AG08395 (cell line): ENCODE measurements around the gene CRX.
"Not testable (repeated sequence)": the region's sequence is repeated elsewhere in the genome, so short reads cannot be mapped to it uniquely, and the experiment has no call there.

Experiments used
- DNase-seq: peaks from one replicate; pipeline ENCODE4 v3.0.0; 2012; ENCODE audit warnings: mixed read lengths, low spot score

The CRX gene

DNA sequence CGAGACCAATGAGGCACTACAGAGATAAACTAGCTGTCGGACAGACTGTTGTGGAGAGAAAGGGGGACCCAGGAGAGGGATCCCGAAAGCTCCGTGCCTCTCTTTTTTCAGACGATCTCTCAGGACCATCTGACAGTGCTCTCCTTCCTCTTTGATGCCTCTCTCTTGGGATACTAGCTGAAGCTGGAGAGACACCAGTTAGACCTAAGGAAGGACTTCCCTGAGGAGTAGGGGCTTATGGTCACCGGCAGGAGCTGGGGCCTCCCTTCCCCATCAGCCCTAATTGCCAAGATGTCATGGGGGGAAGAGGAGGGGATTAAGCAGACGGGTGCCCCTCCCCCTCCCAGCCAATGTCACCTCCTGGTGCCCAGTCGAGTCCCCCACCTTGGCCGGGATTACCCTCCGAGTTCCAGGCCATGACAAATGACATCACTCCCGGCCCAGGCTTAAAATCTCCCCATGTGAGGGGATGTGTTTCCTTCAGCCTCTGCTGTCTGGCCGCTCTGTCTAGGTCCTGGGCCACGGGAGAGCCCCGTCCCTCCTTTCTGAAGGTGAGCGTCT lies at the start of gene CRX:
Gene CRX, plus strand, starts transcription at position 478 of the 561 bp plus-strand sequence. CDS start 12,507 bp downstream, outside the sequence.
- DNase-seq: no peak

DNA sequence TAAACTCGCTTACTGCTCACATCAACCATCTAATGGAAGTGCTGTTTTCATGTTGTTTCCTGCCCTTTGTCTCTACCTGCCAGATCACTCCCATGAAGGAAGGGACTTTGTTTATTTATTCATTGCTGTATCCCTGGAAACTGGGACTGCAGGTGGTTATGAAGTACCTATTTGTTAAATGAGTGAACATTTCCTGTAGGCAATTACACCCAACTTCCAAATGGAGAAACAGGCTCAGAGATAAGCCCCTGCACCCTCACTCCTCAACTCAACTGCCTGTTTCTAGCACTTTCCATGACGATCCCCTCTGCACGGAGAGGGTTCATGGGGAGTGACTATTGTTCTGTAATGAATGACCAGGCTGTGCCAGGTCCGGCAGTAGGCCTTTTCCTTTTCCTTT lies 45.2 kb upstream of the CRX start:
- no peak for DNase-seq

DNA sequence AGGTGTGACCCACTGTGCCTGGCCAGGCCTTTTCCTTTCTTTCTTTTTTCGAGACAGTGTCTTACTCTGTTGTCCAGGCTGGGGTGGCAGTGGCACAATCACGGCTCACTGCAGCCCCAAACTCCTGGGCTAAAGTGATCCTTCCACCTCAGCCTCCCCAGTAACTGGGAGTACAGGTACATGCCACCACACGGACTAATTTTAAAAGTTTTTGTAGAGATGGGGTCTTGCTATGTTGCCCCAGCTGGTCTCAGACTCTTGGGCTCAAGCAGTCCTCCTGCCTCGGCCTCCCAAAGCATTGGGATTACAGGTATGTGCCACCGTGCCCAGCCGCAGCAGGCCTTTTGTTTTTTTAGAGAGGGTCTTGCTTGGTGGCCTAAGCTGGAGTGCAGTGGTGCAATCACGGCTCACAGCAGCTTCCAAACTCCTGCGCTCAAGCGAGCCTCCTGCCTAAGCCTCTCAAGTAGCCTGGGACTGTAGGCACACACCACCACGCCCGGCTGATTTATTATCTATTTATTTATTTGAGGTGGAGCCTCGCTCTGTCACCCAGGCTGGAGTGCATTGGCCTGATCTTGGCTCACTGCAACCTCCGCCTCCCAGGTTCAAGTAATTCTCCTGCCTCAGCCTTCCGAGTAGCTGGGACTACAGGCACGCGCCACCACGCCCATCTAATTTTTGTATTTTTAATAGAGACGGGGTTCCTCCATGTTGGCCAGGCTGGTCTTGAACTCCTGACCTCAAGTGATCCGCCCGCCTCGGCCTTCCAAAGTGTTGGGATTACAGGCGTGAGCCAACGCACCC lies 44.3 kb upstream of the CRX start:
- not testable (repeated sequence) for DNase-seq

DNA sequence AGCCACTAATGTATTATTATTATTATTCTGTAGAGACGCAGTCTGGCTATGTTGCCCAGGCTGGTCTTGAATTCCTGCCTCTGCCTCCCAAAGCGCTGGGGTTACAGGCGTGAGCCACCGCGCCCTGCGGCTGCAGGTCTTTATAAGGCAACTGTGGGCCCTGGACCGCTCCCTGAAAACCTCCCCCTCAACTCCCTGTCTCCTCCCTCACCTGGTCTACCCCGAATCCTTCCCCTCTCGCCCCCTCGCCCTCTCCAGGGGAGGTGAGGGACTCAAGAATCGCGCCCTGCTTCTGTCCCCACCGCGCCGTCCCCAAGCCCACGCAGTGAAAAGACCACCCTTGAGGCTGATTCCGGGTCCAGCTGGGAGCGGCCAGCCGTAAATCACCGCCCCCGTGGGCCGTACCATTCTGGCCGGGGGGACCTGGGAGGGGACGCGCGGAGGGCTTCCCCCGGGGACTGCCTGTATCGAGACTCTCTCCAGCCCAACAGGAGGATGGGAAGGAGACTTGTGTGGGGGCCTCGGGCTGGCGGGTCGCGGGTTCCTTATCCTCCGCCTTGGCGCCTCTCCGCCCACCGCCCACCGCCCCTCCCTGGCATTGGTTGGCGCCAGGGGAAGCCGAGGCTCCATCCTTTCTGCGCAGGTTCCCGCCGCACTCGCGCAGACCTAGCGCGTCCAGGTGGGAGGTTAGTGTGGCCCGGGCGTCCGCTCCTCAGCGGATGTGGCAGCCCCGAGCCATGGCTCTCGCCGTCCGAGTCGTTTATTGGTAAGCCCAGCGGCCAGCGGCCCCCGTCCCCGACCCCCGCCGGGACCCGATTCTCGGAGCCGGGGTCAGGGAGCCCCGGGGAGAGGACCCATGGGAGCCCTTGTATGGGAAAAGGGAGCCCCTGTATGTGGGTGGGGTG lies 43.4 kb upstream of the CRX start, which contains the start of gene SELENOW:
Gene SELENOW, plus strand, starts transcription at position 655 of the 905 bp plus-strand sequence. Its CDS starts 83 bp downstream, at position 738.
- peak; percentile 85 for DNase-seq

DNA sequence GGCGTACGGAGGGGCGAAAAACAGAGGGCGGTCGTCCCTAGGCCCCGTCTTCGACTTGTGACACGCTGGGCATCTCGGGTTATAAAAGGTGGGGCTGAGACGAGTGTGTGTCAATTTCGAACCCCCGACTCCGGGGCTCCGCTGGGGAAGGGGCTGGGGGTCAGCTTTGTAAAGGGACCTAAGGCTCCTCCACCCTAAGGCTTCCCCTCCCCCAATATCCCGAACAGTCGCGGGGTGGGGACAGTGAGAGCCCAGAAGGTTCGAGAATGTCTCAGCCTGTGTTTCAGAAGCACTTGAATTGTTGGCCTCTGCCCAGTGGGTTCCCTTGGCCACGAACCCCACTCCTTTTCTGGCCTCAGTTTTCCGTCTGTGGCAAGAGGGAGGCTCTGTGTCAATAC lies 42.8 kb upstream of the CRX start:
- peak; percentile 40 for DNase-seq

DNA sequence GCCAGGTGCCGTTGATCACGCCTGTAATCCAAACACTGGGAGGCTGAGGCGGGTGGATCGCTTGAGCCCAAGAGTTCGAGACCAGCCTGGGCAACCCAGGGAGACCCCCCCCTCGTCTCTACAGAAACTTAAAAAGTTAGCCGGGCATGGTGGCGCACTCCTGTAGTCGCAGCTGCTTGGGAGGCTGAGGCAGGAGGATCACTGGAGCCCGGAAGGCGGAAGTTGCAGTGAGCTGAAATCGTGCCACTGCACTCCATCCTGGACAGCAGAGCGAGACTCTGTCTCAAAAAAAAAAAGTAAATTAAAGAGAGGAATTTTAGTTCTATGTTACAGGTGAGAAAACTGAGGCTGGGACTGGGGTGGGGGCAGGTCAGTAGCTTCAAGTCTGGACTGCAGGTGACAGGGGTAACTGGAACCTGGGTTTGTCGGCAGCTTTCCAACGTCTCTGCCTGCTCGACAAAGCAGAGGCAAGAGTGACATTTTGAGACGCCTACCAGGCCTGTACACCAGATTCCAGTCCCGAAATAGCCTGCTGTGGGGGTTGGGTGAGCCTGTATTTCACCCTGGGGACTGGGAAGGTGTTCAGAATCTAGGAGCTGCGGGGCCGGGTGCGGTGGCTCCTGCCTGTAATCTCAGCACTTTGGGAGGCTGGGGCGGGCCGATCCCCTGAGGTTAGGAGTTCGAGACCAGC lies 42.1 kb upstream of the CRX start:
- DNase-seq: peak; percentile 41

DNA sequence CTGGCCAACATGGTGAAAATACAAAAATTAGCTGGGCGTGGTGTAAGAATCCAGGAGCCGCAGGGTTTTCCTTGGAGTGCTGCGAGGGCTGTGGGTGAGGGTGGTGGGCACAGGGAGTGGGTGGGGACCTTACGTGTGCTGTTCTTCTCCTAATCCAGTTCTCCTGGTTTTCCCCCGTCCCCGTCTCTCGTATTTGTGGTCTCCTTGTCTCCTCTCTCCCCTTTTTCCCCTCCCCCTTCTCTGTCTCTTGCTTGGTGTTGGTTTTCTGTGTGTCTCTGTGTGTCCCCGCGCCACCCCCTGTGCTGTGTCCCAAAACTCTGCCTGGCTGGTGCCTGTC lies 41.6 kb upstream of the CRX start:
- no peak for DNase-seq

DNA sequence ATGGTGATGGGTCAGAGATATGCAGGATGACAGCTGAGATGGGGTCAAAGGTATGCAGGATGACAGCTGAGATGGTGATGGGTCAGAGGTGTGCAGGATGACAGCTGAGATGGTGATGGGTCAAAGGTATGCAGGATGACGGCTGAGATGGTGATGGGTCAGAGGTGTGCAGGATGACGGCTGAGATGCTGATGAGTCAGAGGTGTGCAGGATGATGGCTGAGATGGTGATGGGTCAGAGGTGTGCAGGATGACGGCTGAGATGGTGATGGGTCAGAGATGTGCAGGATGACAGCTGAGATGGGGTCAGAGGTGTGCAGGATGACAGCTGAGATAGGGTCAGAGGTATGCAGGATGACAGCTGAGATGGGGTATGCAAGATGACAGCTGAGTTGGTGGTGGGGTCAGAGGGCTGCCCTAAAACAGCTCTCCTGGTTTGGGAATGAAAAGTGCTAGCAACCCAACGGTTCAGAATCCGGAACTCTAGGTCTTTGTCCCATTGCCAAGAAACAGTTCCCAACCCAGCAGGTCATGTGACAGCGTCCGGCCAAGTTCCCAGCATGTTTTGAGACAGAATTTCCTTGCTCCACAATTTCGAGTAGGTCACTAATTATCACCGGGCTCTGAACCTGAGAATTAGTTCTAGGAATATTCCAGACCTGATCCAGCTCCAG lies 40.0 kb upstream of the CRX start:
- DNase-seq: peak; percentile 33

DNA sequence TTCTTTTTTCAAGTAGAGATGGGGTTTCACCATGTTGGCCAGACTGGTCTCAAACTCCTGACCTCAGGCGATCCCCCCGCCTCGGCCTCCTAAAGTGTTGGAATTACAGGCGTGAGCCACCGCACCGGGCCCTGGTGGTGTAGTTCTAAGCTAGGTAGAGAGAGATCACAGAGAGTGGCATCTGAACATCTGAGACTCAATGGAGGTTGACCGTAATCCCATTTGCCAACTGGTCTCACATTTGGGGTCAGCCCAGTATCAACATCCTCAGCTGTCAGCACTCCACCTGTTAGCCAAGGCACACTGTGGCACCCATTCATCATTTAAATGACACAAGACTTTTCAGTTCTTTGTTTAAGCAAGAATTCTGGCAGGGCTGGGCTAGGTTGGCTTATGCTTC lies 35.2 kb upstream of the CRX start:
- DNase-seq: no peak

DNA sequence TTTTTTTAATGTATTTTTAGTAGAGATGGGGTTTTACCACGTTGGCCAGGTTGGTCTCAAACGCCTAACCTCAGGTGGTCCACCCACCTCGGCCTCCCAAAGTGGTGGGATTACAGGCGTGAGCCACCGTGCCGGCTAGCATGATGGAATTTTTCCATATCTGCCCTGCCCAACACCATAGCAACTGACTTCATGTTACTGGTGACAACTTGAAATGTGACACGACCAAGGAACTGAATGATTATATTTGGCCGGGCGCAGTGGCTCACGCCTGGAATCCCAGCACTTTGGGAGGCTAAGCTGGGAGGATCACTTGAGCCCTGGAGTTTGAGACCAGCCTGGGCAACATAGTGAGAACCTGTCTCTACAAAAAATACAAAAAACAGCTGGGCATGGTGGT lies 34.4 kb upstream of the CRX start:
- not testable (repeated sequence) for DNase-seq

DNA sequence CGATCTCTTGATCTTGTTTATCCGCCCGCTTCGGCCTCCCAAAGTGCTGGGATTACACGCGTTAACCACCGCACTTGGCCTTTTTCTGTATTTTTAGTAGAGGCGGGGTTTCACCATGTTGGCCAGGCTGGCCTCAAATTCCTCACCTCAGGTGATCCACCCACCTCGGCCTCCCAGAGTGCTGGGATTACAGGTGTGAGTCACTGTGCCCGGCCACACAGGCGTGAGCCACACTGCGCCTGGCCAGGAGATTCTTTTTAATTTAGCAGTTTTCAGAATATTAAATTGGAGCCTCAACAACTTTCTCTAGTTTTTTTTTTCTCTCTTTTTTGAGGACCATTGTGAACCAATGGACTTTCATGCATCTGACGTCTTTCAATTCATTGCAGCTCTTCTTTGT lies 31.9 kb upstream of the CRX start:
- not testable (repeated sequence) for DNase-seq

DNA sequence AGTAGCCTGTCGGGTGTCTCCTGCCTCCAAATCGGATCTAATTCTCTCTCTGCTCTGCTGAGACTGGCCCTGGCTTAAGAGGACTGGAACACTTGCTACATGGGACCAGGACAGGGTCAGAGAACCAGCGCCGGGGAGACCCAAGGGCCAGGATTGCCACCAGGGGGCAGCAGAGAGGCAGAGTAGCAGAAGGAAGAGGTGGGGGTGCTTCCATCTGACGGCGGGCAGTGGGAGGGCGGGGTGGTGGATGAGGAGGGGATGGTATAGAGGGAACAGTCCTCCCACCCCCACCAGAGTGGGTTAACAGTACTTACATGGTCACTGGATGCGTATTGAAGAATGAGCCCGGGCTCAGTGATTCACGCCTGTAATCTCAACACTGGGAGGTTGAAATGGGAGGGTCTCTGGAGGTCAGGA lies 31.3 kb upstream of the CRX start:
- peak; percentile 80 for DNase-seq

DNA sequence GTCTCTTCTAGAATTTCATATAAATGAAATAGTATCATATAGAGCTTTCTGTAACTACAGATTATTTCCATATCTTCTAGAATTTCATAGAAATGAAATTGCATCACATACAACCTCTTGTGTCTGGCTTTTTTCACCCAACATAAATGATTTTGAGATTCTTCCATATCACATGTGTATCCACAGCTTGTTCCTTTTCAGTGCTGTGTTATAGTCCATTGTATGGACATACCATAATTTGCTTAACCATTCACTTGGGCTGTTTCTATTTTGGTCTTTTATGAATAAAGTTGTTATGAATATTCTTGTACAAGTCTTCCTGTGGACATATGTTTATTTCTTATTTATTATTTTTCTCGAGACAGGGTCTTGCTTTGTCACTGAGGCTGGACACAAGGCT lies 29.1 kb upstream of the CRX start:
- DNase-seq: no peak

DNA sequence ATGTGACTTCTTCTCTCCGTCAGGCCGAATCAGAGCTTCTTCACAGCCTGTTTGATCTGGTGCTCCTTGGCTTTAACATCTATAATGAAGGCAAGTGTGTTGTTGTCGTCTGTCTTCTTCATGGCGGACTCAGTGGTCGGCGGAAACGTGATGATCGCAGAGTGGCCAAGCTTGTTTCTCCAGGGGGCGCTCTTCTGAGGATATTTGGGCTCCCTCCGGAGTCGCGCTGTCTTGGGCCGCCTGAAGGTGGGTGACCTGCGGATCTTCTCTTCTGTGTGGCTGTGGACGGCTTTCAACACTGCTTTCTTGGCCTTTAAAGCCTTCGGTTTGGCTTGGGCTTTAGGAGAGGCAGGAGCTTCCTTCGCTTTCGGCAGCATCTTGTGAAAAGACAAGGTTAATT lies 27.2 kb upstream of the CRX start:
- no peak for DNase-seq

DNA sequence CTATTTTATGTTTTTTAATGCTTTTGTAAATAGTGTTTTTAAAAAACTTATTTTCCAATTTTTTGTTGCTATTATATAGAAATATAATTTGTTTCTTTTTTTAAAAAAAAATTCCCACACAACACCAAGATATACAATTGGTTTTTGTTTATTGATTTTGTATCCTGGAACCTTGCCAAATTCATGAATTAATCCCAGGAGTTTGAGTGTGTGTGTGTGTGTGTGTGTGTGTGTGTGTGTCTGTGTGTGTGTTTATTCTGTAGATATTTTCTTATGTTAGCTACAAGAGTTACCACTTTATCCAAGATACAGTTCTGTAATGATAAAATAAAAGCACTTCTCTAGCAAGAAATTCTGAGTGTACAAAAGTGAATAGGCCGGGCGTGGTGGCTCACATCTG lies 25.0 kb upstream of the CRX start:
- DNase-seq: no peak

DNA sequence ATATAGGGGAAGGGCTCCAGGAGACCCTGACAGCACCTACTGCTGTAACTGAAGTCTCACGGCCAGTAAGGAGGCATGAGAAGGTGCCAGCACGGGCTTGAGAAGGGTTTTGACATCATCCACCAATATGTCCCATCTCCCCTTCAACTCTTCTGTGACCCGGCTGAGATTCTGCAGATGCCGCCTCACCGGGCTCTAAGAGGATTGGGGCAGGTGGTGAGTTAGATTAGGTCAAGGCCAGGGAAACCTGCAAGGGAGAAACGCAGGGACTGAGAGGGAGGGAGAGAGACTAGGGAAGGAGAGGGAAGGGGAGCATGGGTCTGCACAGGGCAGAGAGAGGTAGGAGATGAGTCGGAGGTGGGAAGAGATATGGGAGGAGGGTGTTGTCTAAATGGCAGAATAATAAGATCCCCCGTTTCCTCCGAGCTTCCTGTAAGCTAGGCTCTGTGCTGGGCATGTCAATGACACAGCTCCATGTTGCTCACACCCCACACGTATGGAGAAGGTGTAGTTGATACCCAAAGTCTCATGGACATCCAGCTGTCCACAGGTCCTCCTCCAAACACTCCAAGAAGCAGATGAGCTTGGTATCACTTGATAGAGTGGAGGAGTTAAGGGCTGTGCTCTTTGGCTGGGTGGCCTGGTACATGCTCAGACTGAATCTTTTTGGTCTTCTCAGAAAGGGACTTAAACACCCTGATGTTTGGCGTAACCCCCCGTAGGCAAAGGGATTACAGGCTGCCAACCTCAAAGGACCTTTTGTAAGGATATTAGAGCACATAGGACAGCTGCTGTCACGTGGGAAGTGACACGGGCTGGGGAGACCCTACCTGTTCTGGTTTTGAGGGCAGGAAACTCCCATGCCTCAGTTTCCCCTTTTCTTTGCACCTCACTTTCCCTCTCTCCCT lies 23.5 kb upstream of the CRX start:
- DNase-seq: no peak

DNA sequence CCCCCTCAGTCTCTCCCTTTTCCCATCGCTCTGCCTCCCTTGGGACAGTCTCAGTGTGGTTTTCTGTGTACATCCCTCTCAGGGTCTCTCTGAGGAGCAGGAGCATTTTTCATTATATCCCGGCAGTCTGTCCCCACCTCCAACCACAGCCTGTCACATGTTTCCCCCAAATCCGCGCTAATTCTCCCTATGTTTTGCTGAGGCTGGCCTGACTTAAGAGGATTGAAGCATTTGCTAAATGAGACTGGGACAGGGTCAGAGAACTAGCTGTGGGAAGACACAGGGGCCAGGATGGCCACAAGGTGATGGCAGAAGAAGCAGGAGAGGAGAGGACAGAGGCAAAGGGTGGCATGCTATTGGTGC lies 22.9 kb upstream of the CRX start:
- no peak for DNase-seq

DNA sequence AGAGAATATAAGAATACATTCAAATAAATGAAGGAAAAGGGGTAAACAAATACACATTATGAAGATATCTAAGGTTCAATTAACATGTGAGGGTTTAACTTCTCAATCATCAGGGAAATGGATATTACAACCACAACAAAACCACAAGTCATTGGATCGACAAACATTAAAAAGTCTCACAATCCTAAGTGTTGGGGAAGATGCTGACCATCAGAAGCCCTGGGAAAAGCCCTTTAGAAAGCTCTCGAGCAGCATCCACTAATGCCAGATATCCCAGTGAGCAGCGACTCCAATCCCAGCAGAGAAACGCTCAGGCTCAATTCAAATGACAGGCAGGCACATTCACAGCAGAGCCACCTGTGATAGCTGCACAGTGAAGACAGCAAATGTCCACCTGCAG lies 20.5 kb upstream of the CRX start:
- DNase-seq: no peak

DNA sequence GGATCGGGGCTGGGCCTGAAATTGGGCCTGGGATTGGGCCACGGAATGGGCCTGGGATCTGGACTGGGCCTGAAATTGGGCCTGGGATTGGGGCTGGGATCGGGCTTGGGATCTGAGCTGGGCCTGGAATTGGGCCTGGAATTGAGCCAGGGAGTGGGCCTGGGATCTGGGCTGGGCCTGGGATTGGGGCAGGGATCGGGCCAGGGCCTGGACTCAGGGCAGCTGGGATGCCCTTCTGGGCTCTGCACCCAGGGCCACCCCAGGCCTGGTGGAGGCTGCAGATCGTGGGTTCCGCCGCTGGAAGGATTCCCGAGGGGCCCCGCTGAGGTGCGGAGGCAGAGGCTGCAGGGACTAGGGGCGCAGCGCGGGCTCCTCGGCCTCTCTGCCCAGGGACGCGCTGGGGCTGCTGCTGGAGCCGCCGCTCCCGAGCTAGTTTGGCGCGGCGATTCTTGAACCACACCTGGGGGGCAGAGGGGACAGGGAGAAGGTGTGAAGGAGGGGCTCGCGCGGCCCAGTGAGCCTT lies 19.2 kb upstream of the CRX start:
- no peak for DNase-seq

DNA sequence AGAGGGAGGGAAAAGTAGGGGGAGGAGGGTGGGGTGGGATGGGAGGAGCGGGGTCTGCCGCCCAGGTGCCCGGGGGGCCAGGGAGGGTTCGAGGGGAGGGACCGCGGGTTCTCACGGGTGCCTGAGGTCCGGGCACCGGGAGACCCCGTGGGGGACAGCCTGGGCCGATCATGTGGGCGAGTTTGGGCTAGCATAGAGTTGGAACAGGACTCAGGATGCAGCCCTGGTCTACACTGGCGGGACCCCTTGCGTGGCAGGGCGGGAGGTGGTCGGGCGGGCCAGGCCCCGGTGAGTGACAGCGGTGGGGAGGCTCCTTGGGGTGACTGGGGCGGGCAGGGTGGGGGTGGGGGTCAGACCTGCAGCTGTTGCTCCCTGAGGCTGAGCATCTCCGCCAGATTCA lies 18.6 kb upstream of the CRX start:
- not testable (repeated sequence) for DNase-seq
